Activated CD4-positive, alpha-beta T cell treated with anti-CD3 and anti-CD28 coated beads, Interleukin-2, amount 50 U/mL, for 24 hours (primary cell): ENCODE data around the gene OTUB2.

Source experiments
- DNase-seq, 2 donors: peaks; one replicate each; pipeline ENCODE4 v3.0.0-alpha.2; 2020; ENCODE audit warnings: low read depth in 1 of 2, low spot score in 1 of 2

OTUB2 gene

GRCh38 chr14:94040796-94041195, 14.7 kb downstream of the OTUB2 start:
- DNase-seq, result no peak

- DNase-seq, result no peak
These were observed 15.6 kb downstream of the OTUB2 start for GRCh38 chr14:94041551-94042346.

GRCh38 chr14:94042433-94043091, 16.4 kb downstream of the OTUB2 start:
- DNase-seq, result no peak

- no peak for DNase-seq
These were observed 17.1 kb downstream of the OTUB2 start for GRCh38 chr14:94043111-94043755.

GRCh38 chr14:94043756-94044475, 17.8 kb downstream of the OTUB2 start:
- no peak for DNase-seq

GRCh38 chr14:94044476-94045091, 18.4 kb downstream of the OTUB2 start:
- no peak for DNase-seq

GRCh38 chr14:94045101-94045500, 19.0 kb downstream of the OTUB2 start:
- no peak for DNase-seq

GRCh38 chr14:94045563-94046345, 19.6 kb downstream of the OTUB2 start:
- no peak for DNase-seq

- no peak for DNase-seq
These were observed 20.6 kb downstream of the OTUB2 start for GRCh38 chr14:94046696-94047250.

- DNase-seq, result no peak
These were observed 21.4 kb downstream of the OTUB2 start for GRCh38 chr14:94047581-94047980.

- DNase-seq, result no peak
These were observed 22.8 kb downstream of the OTUB2 start for GRCh38 chr14:94048691-94049624.

GRCh38 chr14:94049625-94050023, 23.5 kb downstream of the OTUB2 start:
- DNase-seq, result no peak

GRCh38 chr14:94050231-94050880, 24.2 kb downstream of the OTUB2 start:
- DNase-seq, result no peak

- no peak for DNase-seq
These were observed 25.0 kb downstream of the OTUB2 start for GRCh38 chr14:94051115-94051514.

- no peak for DNase-seq
These were observed 25.6 kb downstream of the OTUB2 start for GRCh38 chr14:94051779-94052178.

GRCh38 chr14:94052199-94052598, 26.1 kb downstream of the OTUB2 start:
- DNase-seq, result no peak

GRCh38 chr14:94052662-94053061, 26.5 kb downstream of the OTUB2 start:
- no peak for DNase-seq

GRCh38 chr14:94054401-94054800, 28.3 kb downstream of the OTUB2 start:
- no peak for DNase-seq
